HG03571 (cell line): Measurements from ENCODE around the gene USP37.
"Not testable (repeated sequence)": the region's sequence is repeated elsewhere in the genome, so short reads cannot be mapped to it uniquely, and the experiment has no call there.

Experiments used
- ATAC-seq: cut with Tn5 transposase; IDR thresholded peaks from one replicate; pipeline ENCODE4 v1.9.1; 2021; ENCODE audit not compliant: unreplicated experiment

The USP37 gene

DNA sequence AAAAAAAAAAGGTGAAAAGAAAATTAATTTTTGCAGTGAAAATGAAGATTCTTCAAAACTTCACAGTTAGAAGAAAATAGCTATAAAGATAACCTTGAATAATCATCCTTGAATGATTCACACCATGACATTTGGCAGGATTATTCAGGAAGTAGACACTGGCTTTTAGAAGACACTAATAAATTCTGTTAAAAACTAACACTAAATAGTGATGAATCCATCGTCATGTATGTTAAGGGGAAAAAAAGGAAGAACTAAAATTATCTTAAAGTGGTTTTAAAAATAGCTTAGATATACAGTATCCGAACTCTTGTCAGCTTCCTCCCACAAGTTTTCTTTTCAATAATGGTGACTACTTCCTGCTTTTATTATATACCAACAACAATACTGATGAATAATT lies 10.2 kb downstream of the USP37 start:
- no peak for ATAC-seq

DNA sequence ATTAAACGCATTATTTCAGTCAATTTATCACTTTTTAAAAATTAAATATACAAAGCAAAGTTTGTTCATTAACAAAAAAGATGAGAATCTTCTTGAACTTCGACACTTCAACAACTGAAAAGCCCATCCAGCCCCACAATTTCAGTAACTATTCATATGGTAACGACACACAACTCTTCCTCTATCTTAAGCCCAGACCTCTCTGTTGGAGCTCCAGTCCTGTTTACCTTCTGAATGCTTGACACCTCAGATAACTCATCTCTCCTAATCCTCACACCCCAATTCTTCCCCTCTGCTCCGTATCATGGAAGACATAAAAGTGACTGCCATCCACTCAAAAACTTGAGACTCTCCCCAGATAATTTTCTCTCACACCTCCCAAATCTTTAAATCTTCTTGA lies 12.6 kb downstream of the USP37 start:
- ATAC-seq, result no peak

DNA sequence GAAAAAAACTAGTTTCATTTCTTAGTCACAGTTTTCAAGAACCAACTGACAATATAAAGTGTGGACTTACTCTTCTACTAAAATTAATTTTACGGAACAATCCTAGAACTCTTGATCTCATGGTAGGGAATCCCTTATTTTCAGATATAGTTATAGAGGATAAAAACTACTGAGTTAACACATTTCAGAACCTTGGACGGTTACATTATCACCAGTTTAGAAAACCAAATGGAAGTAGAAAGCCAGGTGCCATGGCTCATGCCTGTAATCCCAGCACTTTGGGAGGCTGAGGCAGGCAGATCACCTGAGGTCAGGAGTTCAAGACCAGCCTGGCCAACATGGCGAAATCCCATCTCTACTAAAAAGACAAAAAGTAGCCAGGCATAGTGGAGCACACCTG lies 13.9 kb downstream of the USP37 start:
- ATAC-seq, result not testable (repeated sequence)

DNA sequence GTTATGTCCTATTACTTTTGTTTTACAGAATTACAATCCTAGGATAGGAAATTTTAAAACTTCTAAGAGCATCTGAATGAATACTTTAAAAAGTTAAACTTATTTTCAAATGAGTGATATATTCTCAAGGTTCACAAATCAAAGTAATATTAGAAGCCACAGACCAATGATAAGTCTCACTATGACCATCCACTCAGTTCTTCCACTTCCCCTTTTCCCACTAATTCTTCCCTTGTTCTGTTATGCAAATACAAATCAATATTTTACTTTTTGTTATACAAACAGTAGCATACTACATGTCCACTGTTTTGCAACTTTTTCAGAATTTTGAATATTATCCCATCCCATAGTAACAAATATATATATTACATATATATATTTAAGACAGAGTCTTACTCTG lies 20.2 kb downstream of the USP37 start:
- no peak for ATAC-seq

DNA sequence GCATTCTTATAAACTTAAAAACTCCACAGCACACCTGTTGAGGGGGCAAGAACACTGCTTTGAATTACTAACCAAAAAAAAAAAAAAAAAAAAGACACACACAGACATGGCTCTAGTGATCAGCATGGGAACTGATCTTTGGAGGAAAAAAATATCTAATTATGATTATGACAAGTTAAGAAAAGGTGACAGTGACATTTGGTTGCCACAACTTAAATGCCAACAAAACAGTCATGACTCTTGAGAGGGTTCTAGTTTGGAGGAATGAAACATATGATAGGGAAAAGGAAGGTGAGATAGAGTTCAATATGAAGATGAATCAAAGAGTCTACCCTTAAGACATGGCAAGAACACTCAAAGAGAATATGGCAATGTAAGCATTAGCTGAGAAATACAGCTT lies 20.6 kb downstream of the USP37 start:
- no peak for ATAC-seq

DNA sequence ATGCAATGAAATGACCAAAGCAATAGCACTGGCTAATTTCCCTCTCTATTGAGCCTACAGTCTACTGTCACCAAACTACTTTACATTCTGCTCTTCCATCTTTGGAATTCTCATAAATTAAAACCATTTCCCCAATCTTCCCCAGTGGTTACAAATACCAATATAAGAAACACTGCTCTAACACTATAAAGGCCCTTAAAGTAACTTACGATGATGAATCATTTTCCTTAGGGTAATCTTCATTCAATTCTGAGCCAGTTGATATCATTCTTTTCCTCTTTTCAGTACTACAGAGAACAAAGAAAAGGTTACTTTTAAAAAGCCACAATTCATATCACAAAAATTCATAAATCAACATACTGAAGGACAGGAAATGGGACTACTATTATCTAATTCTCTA lies 22.1 kb downstream of the USP37 start:
- ATAC-seq, result no peak

DNA sequence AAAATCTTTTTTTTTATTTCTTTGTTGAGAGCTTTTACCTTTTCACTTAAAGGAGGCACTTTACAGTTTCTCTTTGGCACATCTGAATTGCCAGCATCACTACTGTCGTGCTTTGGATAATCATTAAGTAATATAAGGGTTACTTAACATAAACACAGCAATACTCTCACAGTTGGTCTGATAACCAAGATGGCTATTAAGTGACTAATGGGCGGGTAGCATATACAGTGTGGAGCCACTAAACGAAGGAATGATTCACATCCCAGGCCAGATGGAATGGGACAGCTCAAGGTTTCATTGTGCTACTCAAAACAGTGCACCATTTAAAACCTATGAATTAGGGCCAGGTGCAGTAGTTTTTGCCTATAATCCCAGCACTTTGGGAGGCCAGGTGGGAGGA lies 28.1 kb downstream of the USP37 start:
- ATAC-seq, result no peak

DNA sequence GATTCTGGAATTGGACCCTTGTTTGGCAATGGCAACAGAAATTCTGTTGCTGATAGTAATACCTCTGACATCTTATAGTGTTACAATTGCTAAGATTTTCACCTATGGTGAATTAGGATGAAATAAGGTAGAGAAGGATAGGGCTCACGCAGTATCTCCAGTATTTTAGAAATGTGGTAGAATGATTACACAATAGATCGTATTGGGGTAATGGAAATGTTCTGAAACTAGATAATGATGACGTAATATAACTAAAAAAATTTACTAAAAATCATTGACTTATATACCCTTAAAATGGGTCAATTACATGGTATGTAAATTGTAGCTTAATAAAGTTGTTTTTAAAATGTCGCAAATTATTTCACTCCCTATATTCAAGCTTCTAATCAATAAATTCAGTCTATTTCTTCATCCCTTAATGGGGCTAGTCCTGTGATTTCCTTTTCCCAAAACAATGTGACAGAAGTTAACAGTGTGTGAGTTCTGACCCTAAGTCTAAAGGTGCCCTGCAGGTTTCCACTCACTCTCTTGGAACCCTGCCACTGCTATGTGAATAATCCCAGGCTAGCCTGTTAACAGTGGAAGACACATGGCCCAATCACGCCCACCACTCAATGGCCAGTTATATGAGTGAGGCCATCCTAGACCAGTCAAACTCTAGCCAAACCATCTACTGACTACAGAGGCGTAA lies 31.2 kb downstream of the USP37 start:
- no peak for ATAC-seq

DNA sequence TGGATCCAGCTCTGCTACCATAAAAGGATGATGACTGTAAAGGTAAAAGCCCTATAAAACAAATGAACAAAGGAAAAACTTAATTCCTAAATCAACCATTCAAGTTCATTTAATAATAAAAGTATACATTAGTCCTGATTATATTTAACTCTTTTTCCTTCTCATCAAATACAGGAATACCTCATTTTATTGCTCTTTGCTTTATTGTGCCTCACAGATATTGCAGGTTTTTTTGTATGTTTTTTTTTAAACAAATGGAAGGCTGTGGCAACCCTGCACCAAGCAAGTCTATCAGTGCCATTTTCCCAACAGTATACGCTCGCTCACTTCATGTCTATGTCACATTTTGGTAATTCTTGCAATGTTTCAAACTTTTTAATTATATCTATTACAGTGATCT lies 38.2 kb downstream of the USP37 start:
- no peak for ATAC-seq

DNA sequence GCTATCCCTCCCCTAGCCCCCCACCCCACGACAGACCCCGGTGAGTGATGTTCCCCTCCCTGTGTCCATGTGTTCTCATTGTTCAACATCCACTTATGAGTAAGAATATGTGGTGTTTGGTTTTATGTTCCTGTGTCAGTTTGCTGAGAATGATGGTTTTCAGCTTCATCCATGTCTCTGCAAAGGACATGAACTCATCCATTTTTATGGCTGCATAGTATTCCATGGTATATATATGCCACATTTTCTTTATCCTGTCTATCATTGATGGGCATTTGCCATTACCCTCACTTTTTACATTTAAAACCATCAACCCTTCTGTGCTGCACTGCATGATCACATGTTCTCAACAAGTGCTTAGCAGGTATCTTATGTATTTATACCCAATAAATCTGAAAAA lies 39.7 kb downstream of the USP37 start:
- not testable (repeated sequence) for ATAC-seq

DNA sequence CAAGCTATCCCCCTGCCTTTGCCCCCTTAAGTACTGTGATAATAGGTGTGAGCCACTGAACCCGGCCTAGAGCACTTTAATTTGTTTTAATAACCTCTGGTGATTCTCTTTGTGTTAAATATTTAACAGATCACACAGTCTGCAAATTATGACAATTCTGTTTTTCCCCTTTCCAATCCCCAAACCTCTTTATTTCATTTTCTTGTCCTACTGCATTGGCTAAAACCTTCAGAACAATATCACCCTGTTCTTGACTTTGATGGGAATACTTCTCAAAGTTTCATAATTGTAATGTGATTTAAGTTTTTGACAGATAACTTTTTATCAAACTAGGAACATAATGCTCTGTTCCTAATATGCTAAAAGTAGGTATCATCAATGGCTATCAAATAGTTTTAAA lies 44.5 kb downstream of the USP37 start:
- no peak for ATAC-seq

DNA sequence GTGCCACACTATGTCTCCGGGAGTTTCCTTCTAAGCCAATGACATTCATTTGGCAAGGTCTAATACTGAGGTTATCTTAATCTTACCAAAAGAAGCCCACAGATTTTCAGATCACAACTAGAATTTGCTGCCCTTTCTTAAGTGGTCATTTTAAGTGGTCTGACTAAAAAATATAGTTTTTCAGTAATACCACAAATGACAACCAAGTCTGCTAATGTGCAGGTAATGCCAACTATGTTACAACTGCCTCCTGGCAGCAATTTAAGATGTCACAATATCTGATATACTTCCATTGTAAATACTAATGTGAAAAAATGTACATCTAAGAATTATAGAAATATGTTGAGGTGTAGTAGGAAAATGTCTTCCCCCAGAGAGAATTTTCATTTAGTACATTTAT lies 49.3 kb downstream of the USP37 start:
- no peak for ATAC-seq

DNA sequence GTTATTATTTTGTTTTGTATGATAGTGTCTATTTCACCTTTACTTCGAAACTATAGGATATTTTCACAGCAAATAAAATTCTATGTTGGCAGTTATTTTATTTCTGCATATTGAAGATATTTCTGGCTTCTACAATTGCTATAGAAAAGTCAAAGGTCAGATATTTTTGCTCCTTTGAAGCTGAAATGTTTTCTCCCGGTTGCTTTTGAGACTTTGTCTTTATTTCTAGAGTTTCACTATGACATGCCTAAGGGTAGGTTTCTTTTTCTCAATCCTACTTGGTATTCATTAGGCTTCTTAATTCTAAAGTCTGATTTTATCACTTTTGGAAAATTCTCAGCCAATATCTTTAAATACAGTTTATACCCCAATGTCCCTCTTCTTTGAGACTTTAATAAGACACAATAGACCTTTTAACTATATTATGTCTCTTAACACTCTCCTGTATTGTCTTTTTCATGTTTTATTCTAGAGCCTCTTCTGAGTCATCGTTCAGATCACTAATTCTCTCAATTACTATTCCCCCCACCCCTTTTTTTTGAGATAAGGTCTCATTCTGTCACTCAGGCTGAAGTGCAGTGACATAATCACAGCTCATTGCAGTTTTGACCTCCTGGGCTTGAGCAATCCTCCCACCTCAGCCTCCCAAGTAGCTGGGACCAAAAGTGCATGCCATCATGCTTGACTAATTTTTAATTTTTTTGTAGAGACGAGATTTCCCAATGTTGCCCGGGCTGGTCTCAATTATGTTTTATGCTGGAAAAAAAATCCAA lies 50.5 kb downstream of the USP37 start:
- no peak for ATAC-seq

DNA sequence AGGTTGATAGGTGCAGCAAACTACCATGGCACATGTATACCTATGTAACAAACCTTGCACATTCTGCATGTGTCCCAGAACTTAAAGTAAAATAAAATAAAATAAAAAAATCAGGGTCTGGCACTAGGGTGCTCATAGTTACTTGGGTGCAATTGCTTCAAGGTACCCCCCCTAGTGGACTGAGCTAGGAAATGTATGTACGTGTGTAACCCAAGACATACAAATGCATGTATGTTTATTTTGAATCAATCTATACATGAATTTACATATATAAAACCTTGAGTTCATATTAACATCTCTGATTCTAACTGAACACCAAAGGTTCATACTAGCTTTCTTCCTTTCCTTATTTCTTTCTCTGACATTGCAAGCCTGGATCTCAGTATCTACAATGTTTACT lies 51.5 kb downstream of the USP37 start:
- no peak for ATAC-seq

DNA sequence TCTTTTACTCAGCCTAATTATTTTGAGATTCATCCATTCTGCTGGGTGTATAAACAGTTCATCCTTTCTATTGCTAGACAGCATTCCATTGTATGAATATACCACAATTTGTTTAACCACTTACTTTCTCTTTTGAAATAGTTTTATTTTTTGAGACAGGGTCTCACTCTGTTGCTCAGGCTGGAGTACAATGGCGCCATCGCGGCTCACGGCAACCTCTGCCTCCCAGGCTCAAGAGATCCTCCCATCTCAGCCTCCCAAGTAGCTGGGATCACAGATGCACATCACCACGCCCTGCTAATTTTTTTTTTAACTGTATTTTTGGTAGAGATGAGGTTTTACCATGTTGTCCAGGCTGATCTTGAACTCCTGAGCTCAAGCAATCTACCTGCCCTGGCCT lies 54.5 kb downstream of the USP37 start:
- ATAC-seq, result no peak

DNA sequence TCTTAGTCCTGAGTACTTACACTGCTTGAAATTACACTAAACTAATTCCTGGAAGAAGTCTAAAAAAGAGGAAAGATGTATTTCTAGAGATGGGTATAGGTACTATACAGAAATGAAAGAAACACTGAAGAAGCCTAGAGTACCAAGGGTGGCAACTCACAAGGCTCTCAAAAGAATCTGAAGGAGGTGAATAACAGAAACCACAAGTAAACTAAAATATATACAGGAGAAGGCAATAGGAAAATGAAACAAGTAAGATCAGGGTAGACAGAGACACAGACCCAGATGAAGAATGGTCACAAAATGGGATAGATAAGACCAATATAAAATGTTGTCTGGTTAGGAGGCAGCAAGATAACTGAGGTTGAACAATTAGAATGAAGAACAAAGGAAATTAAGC lies 59.9 kb downstream of the USP37 start:
- no peak for ATAC-seq

DNA sequence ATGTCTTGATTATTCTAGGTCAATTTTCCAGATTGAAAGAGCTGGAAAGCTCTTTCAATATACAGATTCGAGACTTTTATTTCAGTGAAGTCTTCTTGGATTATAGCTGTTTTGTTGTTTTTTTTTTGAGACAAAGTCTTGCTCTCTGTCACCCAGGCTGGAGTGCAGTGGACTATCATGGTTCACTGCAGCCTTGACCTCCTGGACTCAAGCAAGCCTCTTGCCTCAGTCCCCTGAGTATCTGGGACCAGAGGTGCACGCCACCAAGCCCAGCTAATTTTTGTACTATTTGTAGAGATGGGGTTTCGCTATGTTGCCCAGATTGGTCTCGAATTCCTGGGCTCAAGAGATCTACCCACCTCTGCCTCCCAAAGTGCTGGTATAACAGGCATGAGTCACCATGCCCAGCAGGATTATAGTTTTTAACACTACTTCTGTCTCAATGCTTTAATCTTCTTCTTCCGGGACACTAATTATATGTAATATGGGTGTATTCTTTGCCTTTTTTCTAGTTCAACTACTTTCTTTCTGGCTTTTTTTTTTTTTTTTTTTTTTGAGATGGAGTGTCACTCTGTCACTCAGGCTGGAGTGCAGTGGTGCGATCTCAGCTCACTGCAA lies 62.3 kb downstream of the USP37 start:
- no peak for ATAC-seq

DNA sequence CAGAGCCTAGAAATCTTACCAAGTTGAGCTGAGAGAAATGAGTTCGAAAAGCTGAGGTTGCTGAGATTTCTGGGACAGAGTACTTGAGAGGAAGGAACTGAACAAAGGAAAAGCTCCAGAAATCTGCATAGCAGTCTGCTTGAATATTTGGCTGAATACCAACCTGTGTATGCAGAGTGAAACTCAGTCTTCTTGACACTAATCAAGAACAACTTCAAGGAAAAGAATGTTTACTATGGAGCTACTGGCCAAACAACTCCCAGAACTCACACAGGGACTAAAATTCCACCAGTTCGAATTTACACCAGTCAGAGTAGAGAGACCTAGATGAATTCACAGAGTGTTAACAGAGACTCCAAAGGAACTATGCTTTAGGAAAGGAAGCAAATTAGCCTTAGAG lies 66.5 kb downstream of the USP37 start:
- ATAC-seq, result no peak

DNA sequence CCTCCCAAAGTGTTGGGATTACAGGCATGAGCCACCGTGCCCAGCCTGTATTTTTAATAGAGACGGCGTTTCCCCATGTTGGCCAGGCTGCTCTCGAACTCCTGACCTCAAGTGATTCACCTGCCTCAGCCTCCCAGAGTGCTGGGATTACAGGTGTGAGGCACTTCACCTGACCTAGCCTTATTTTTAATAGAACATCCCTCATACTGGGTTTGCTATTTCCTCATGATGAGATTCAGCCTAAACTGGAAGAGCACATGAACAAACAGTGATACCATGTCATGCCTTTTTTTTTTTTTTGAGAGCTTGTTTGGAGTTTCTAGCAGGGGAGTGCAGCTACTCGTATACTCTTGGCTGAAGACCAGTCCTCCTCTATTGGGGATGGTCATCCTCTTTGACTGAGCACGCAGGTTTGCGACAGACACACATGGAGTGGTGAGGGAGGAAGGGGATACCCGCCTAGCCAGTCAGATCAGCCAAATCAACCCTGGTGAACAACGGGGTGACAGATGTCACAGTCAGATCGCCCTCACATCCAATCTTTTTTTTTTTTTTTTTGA lies 67.6 kb downstream of the USP37 start:
- ATAC-seq, result no peak

DNA sequence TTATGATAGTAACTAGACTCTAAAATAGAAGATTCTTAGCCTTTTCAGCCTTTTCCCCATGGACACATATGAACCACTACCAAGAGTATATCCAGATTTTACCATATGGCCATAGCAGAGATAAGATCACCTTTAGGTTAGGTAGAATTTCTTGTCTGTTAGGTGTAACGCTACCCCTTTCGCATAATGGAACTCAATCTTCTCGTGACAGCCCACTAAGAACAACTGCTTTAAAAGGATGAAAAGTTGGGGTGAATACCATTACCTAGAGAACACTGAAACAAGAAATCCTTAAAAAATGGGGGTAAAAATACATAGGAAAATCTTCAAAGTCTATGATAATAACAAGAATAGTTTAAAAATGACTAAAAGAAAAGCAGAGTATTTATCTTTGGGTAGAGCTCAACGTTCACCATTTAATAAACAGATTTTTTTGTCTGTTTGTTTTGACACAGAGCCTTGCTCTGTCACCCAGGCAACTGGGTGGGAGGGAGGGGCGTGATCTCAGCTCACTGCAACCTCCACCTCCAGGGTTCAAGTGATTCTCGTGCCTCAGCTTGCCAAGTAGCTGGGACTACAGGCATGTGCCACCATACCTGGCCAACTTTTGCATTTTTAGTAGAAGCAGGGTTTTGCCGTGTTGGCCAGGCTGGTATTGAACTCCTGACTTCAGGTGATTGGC lies 82.0 kb downstream of the USP37 start:
- no peak for ATAC-seq

DNA sequence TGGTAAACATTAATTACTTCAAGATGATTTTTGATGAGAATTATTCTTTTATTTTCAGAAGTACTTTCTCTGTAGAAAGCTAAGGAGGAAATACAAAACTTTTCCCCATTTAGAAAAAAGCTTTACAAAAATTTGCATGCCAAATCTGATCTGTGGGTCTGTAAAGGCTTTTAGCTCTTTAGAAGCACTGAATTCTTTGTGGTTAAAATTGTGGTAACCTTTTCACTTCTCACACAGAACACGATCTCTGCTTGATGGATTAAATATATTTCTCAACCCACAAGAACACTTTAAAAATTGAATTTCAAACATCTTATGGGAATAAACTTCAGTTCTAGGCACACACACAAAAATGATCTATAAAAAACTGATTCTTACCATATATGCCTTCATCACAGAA lies 85.5 kb downstream of the USP37 start:
- no peak for ATAC-seq

DNA sequence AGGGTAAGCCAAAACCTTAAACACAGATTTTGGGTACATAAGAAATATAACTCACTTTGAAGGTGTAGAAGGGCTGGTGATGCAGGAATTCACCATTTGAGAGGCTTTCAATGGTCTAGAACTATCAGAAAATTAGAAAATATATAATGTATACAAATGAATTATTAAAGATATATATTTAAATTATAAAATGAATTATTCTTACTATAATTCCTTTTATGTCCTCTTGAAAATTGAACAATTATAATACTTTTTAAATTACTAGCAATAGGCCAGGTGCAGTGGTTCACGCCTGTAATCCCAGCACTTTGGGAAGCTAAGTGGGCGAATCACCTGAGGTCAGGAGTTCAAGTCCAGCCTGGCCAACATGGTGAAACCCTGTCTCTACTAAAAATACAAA lies 88.6 kb downstream of the USP37 start:
- no peak for ATAC-seq
